ENCODE results near the gene APOA5. TPM values are rescaled to one million over a fixed set of nuclear protein-coding genes. Genes with fewer than 3 reads are reported as not detected.
"Not testable (repeated sequence)": the region's sequence is repeated elsewhere in the genome, so short reads cannot be mapped to it uniquely, and the experiment has no call there.

Gene APOA5
- total RNA-seq, 1 donor, result not detected

GRCh38 chr11:116814502-116814901 lies 22.8 kb upstream of the APOA5 start:
- Histone ChIP-seq H3K4me1 (ENCODE audit: insufficient read depth, low read length) (no peaks in the 10 kb centered on the region), H3K9me3 (ENCODE audit: low read depth, low read length) (no peaks in the 10 kb centered on the region), H3K4me3 (ENCODE audit: low read length) (no peak overlapping the region), H3K27me3 (ENCODE audit: insufficient read depth, low read length) (no peaks in the 10 kb centered on the region)

- no peaks in the 10 kb centered on the region for H3K9me3 ChIP-seq (ENCODE audit: low read depth, low read length)
- H3K4me3 ChIP-seq (ENCODE audit: low read length), result no peak overlapping the region
These were observed 22.2 kb upstream of the APOA5 start for GRCh38 chr11:116813781-116814471.

GRCh38 chr11:116813170-116813569 lies 21.5 kb upstream of the APOA5 start:
- no peak overlapping the region for H3K4me3 ChIP-seq (ENCODE audit: low read length)
- H3K27me3 ChIP-seq (ENCODE audit: insufficient read depth, low read length), result no peaks in the 10 kb centered on the region

More at GRCh38 chr11:116813781-116814471, 22.2 kb upstream of the APOA5 start:
- H3K27me3 ChIP-seq (ENCODE audit: insufficient read depth, low read length), result no peaks in the 10 kb centered on the region
- no peaks in the 10 kb centered on the region for H3K4me1 ChIP-seq (ENCODE audit: insufficient read depth, low read length)

DNA sequence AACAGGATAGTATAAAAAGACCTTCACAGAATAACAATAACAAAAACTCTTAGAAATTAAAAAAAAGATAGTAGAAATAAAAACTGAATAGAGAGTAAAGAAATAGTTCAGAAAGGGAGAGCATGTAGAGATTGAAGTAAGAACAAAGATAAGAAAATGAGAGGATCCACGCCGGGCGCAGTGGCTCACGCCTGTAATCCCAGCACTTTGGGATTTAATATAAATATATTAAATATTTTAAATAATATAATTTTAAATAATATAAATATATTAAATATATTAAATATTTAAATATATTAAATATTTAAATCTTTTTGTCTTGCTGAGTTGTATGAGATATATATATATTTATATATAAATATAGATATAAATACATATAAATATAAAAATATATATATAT lies 20.4 kb upstream of the APOA5 start:
- H3K27me3 ChIP-seq (ENCODE audit: insufficient read depth, low read length), result no peaks in the 10 kb centered on the region
- H3K4me1 ChIP-seq (ENCODE audit: insufficient read depth, low read length), result no peaks in the 10 kb centered on the region
- H3K4me3 ChIP-seq (ENCODE audit: low read length), result no peak overlapping the region
- H3K9me3 ChIP-seq (ENCODE audit: low read depth, low read length), result no peaks in the 10 kb centered on the region

More at GRCh38 chr11:116813170-116813569, 21.5 kb upstream of the APOA5 start:
- no peaks in the 10 kb centered on the region for H3K9me3 ChIP-seq (ENCODE audit: low read depth, low read length)
- H3K4me1 ChIP-seq (ENCODE audit: insufficient read depth, low read length), result no peaks in the 10 kb centered on the region

DNA sequence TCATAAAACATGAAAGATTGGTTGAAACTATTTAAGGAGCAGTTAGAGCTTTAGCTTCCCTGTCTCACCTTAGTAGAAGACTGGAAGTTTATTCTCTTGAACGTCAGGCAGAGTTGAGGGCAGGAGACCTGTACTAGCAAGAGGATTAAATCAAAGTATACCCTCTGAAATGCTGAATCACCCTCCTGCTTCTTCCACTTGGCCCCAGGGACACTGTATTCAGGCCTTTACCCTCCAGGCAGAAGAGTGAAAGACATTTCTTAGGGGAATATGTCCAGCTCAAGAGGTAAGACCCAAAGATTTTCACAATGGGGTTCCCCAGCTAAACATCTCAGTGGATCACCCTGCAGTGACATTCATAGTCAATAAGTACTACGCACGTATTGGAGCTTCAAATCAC lies 19.5 kb upstream of the APOA5 start:
- Histone ChIP-seq H3K4me3 (ENCODE audit: low read length) (no peak overlapping the region), H3K4me1 (ENCODE audit: insufficient read depth, low read length) (no peaks in the 10 kb centered on the region), H3K27me3 (ENCODE audit: insufficient read depth, low read length) (no peaks in the 10 kb centered on the region), H3K9me3 (ENCODE audit: low read depth, low read length) (no peaks in the 10 kb centered on the region)

GRCh38 chr11:116808262-116809175 lies 16.8 kb upstream of the APOA5 start:
- Histone ChIP-seq H3K27me3 (ENCODE audit: insufficient read depth, low read length) (no peaks in the 10 kb centered on the region), H3K4me1 (ENCODE audit: insufficient read depth, low read length) (no peaks in the 10 kb centered on the region)

GRCh38 chr11:116807601-116808261 lies 16.1 kb upstream of the APOA5 start:
- Histone ChIP-seq H3K9me3 (ENCODE audit: low read depth, low read length) (no peaks in the 10 kb centered on the region), H3K4me3 (ENCODE audit: low read length) (no peak overlapping the region), H3K4me1 (ENCODE audit: insufficient read depth, low read length) (no peaks in the 10 kb centered on the region), H3K27me3 (ENCODE audit: insufficient read depth, low read length) (no peaks in the 10 kb centered on the region)

More at GRCh38 chr11:116808262-116809175, 16.8 kb upstream of the APOA5 start:
- H3K4me3 ChIP-seq (ENCODE audit: low read length), result no peak overlapping the region
- H3K9me3 ChIP-seq (ENCODE audit: low read depth, low read length), result no peaks in the 10 kb centered on the region

GRCh38 chr11:116804001-116804400 lies 12.3 kb upstream of the APOA5 start:
- H3K4me1 ChIP-seq (ENCODE audit: insufficient read depth, low read length), result no peaks in the 10 kb centered on the region
- H3K4me3 ChIP-seq (ENCODE audit: low read length), result no peak overlapping the region
- no peaks in the 10 kb centered on the region for H3K9me3 ChIP-seq (ENCODE audit: low read depth, low read length)
- no peaks in the 10 kb centered on the region for H3K27me3 ChIP-seq (ENCODE audit: insufficient read depth, low read length)

DNA sequence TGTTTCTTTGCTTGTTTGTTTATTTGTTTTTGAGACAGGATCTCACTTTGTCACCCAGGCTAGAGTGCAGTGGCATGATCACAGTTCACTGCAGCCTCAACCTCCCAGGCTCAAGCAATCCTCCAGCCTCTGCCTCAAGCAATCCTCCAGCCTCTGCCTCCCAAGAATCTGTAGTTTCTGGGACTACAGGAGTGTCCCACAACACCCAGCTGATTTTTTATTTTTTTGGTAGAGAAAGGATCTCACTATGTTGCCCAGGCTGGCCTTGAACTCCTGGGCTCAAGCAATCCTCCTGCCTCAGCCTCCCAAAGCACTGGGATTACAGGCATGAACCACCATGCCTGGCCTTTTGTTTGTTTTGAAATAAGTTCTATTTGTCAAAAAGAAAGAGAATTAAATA lies 10.0 kb upstream of the APOA5 start:
- H3K4me3 ChIP-seq (ENCODE audit: low read length); H3K4me1 ChIP-seq (ENCODE audit: insufficient read depth, low read length); H3K27me3 ChIP-seq (ENCODE audit: insufficient read depth, low read length); H3K9me3 ChIP-seq (ENCODE audit: low read depth, low read length): not testable (repeated sequence)

DNA sequence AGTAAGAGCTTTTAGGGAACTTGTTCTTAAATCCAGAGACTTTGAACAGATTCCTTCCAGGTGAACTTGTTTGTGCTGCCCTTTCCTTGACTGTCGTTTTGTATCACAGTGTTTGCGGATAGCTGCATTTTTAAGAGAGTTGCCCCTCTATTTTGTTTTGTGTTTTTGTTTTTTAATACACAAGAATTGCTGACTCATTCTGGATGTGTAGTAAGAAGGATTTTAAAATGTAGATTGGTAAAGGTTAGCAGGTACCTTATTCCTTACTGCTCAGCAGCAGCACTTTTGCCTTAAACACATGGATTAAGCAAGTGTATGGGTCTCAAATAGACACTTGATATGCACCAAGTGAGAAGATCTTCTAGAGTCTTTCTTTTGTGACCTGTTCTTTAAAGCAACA lies 8.9 kb upstream of the APOA5 start:
- Histone ChIP-seq H3K9me3 (ENCODE audit: low read depth, low read length) (no peaks in the 10 kb centered on the region), H3K4me1 (ENCODE audit: insufficient read depth, low read length) (no peaks in the 10 kb centered on the region), H3K27me3 (ENCODE audit: insufficient read depth, low read length) (no peaks in the 10 kb centered on the region)

DNA sequence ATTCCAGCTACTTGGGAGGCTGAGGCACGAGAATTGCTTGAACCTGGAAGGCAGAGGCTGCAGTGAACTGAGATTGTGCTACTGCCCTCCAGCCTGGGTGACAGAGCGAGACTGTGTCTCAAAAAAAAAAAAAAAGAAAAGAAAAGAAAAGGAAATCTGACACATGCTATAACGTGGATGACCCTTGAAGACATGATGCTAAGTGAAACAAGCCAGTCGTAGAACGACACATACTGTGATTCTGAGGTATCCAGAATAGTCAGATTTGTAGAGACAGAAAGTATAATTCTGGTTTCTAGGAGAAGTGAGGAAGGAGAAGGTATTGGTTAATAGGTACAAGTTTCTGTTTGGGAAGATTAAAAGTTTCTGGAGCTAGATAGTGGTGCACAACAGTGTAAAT lies 6.7 kb upstream of the APOA5 start:
- Histone ChIP-seq H3K4me1 (ENCODE audit: insufficient read depth, low read length) (no peaks in the 10 kb centered on the region), H3K4me3 (ENCODE audit: low read length) (no peak overlapping the region), H3K9me3 (ENCODE audit: low read depth, low read length) (no peaks in the 10 kb centered on the region), H3K27me3 (ENCODE audit: insufficient read depth, low read length) (no peaks in the 10 kb centered on the region)

More for the DNA sequence above, 8.9 kb upstream of the APOA5 start:
- H3K4me3 ChIP-seq (ENCODE audit: low read length), result no peak overlapping the region

DNA sequence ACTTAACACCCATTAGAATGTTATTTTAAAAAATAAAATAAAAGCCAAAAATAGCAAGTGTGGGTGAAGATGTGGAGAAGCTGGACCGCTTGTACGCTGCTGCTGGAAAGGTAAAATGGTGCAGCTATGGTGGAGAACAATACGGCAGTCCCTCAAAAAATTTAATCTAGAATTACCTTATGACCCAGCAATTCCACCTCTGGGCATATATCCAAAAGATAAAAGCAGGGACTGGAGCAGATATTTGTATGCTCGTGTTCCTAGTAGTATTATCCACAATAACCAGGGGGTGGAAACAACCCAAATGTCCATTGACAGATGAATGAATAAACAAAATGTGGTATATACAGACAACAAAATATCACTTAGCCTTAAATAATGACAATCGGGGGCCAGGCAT lies 6.1 kb upstream of the APOA5 start:
- Histone ChIP-seq H3K27me3 (ENCODE audit: insufficient read depth, low read length) (no peaks in the 10 kb centered on the region), H3K9me3 (ENCODE audit: low read depth, low read length) (no peaks in the 10 kb centered on the region), H3K4me1 (ENCODE audit: insufficient read depth, low read length) (no peaks in the 10 kb centered on the region), H3K4me3 (ENCODE audit: low read length) (no peak overlapping the region)

- H3K4me3 ChIP-seq (ENCODE audit: low read length), result no peak overlapping the region
- H3K4me1 ChIP-seq (ENCODE audit: insufficient read depth, low read length), result peaks cover 1% of the 10 kb centered on the region
- H3K9me3 ChIP-seq (ENCODE audit: low read depth, low read length), result no peaks in the 10 kb centered on the region
- no peaks in the 10 kb centered on the region for H3K27me3 ChIP-seq (ENCODE audit: insufficient read depth, low read length)
These were observed 4.9 kb upstream of the APOA5 start for GRCh38 chr11:116796548-116796947.

- no peak overlapping the region for H3K4me3 ChIP-seq (ENCODE audit: low read length)
- H3K4me1 ChIP-seq (ENCODE audit: insufficient read depth, low read length), result peaks cover 7% of the 10 kb centered on the region
- H3K9me3 ChIP-seq (ENCODE audit: low read depth, low read length), result no peaks in the 10 kb centered on the region
- H3K27me3 ChIP-seq (ENCODE audit: insufficient read depth, low read length), result no peaks in the 10 kb centered on the region
These were observed 3.2 kb upstream of the APOA5 start for GRCh38 chr11:116794851-116795250.

- H3K4me1 ChIP-seq (ENCODE audit: insufficient read depth, low read length), result peaks cover 7% of the 10 kb centered on the region
- H3K9me3 ChIP-seq (ENCODE audit: low read depth, low read length), result no peaks in the 10 kb centered on the region
- H3K27me3 ChIP-seq (ENCODE audit: insufficient read depth, low read length), result no peaks in the 10 kb centered on the region
- H3K4me3 ChIP-seq (ENCODE audit: low read length), result no peak overlapping the region
These were observed 2.1 kb upstream of the APOA5 start for GRCh38 chr11:116793772-116794097.
